Neural cell (in vitro differentiated cells): ENCODE measurements around the gene MPDZ. TPM values are rescaled to one million over a fixed set of nuclear protein-coding genes. Genes with fewer than 3 reads are reported as not detected.

ENCODE experiments used
- H2AFZ ChIP-seq: fragments of 200-600, 300-800 bp; sonication (generic), shearing (Covaris generic); 2 replicates; pipeline ENCODE4 v1.6.0; 2014; ENCODE audit warnings: low read depth, mild to moderate bottlenecking, antibody characterized with exemption, low read length, moderate library complexity
- H3F3A ChIP-seq: fragments of 200-600 bp; shearing (Covaris generic); 2 replicates; pipeline ENCODE4 v1.6.1; 2016; ENCODE audit warnings: mild to moderate bottlenecking, moderate library complexity, mixed read lengths, antibody characterized with exemption, low read length; ENCODE audit not compliant: insufficient read depth, poor library complexity, severe bottlenecking
- H3K27ac ChIP-seq: fragments of 200-600, 300-800 bp; sonication (generic), shearing (Covaris generic); 2 replicates; pipeline ENCODE4 v1.5.1; 2014; ENCODE audit warnings: mild to moderate bottlenecking, low read length, moderate library complexity
- H3K27me3 ChIP-seq: fragments of 300-800, 200-600 bp; sonication (generic), shearing (Covaris generic); 2 replicates; pipeline ENCODE4 v1.6.0; 2014; ENCODE audit warnings: mild to moderate bottlenecking, low read depth, low read length, moderate library complexity; ENCODE audit not compliant: insufficient read depth
- H3K36me3 ChIP-seq: fragments of 300-800, 200-600 bp; sonication (generic), shearing (Covaris generic); 2 replicates; pipeline ENCODE4 v1.5.1; 2014; ENCODE audit warnings: mild to moderate bottlenecking, antibody characterized with exemption, low read length, moderate library complexity; ENCODE audit not compliant: insufficient read depth
- H3K4me2 ChIP-seq: fragments of 300-800, 200-600 bp; sonication (generic), shearing (Covaris generic); 2 replicates; pipeline ENCODE4 v1.6.0; 2014; ENCODE audit warnings: mild to moderate bottlenecking, low read length
- H3K4me3 ChIP-seq: fragments of 300-800, 200-600 bp; sonication (generic), shearing (Covaris generic); 2 replicates; pipeline ENCODE4 v1.5.1; 2014; ENCODE audit warnings: mild to moderate bottlenecking, low read length, moderate library complexity
- H3K79me2 ChIP-seq: fragments of 200-600 bp; shearing (Covaris generic); replicated peaks from 2 replicates; pipeline ENCODE4 v1.6.0; 2014; ENCODE audit warnings: mild to moderate bottlenecking, low read length, moderate library complexity; ENCODE audit not compliant: insufficient read depth
- H3K9ac ChIP-seq: fragments of 300-800, 200-600 bp; sonication (generic), shearing (Covaris generic); 2 replicates; pipeline ENCODE4 v1.6.1; 2016; ENCODE audit warnings: mild to moderate bottlenecking, low read length, mixed read lengths
- H3K9me2 ChIP-seq: fragments of 200-600 bp; shearing (Covaris generic); 2 replicates; pipeline ENCODE4 v1.6.1; 2016; ENCODE audit warnings: mild to moderate bottlenecking, low read length, mixed read lengths; ENCODE audit not compliant: insufficient read depth
- H3K9me3 ChIP-seq: fragments of 200-600, 300-800 bp; sonication (generic), shearing (Covaris generic); 2 replicates; pipeline ENCODE4 v1.6.1; 2016; ENCODE audit warnings: mild to moderate bottlenecking, mixed run types, low read length, moderate library complexity, mixed read lengths
- H4K20me1 ChIP-seq: fragments of 200-600 bp; shearing (Covaris generic); 2 replicates; pipeline ENCODE4 v1.6.1; 2016; ENCODE audit warnings: mild to moderate bottlenecking, mixed run types; ENCODE audit not compliant: insufficient read depth
- CTCF ChIP-seq: fragments of 450-650 bp; IDR thresholded peaks from 2 replicates; pipeline ENCODE4 v1.5.1; 2014; ENCODE audit warnings: antibody characterized with exemption, mild to moderate bottlenecking, moderate library complexity; ENCODE audit not compliant: poor library complexity, severe bottlenecking
- EP300 ChIP-seq: fragments of 450-650 bp; conservative IDR thresholded peaks from 2 replicates; pipeline ENCODE4 v1.6.1; 2014; ENCODE audit warnings: antibody characterized with exemption, mild to moderate bottlenecking, moderate library complexity; ENCODE audit not compliant: poor library complexity, severe bottlenecking
- EZH2 ChIP-seq: fragments of 200-600, 300-800 bp; shearing (Covaris generic), sonication (generic); IDR thresholded peaks from 2 replicates; pipeline ENCODE4 v1.6.1; 2014; ENCODE audit warnings: antibody characterized with exemption, low read length, borderline replicate concordance, mild to moderate bottlenecking; ENCODE audit not compliant: insufficient read depth, poor library complexity, severe bottlenecking
- MXI1 ChIP-seq: fragments of 450-650 bp; conservative IDR thresholded peaks from 2 replicates; pipeline ENCODE4 v1.6.1; 2014; ENCODE audit warnings: antibody characterized with exemption, mild to moderate bottlenecking; ENCODE audit not compliant: poor library complexity, severe bottlenecking
- POLR2AphosphoS5 ChIP-seq: IDR thresholded peaks from 2 replicates; pipeline ENCODE4 v1.6.1; 2012
- RAD21 ChIP-seq: fragments of 450-650 bp; conservative IDR thresholded peaks from 2 replicates; pipeline ENCODE4 v1.6.1; 2014; ENCODE audit warnings: antibody characterized with exemption, mild to moderate bottlenecking, moderate library complexity
- REST ChIP-seq: IDR thresholded peaks from 2 replicates; pipeline ENCODE4 v1.6.1; 2012; ENCODE audit warnings: borderline replicate concordance
- SMC3 ChIP-seq: fragments of 450-650 bp; conservative IDR thresholded peaks from 2 replicates; pipeline ENCODE4 v1.6.1; 2014; ENCODE audit warnings: antibody characterized with exemption, mild to moderate bottlenecking, moderate library complexity; ENCODE audit not compliant: poor library complexity
- TAF1 ChIP-seq: IDR thresholded peaks from 2 replicates; pipeline ENCODE4 v1.6.1; 2012; ENCODE audit warnings: low read depth
- polyA plus RNA-seq: library from polyadenylated mRNA; depleted of rRNA; stranded (reverse); fragments of >200 nt; gene quantifications from 2 replicates; pipeline ENCODE4 v1.2.3, GENCODE V29; 2014

The MPDZ gene
- polyA plus RNA-seq, 1 donor from 2014 or later, result 13.1 TPM

GRCh38 chr9:13142776-13143175 lies 136.7 kb downstream of the MPDZ start:
- H3K9me2 ChIP-seq, result no peaks in the 10 kb centered on the region
- no peaks in the 10 kb centered on the region for H3K79me2 ChIP-seq
- no peak overlapping the region for H3K4me2 ChIP-seq
- no peaks in the 10 kb centered on the region for H3K36me3 ChIP-seq
- H2AFZ ChIP-seq, result no peak overlapping the region
- no peak for TF ChIP-seq EP300
- TF ChIP-seq RAD21, result no peak
- no peak for TF ChIP-seq POLR2AphosphoS5
- H3F3A ChIP-seq, result no peaks in the 10 kb centered on the region
- no peak overlapping the region for H3K27ac ChIP-seq
- H4K20me1 ChIP-seq, result no peaks in the 10 kb centered on the region
- no peak overlapping the region for H3K9ac ChIP-seq
- no peaks in the 10 kb centered on the region for H3K9me3 ChIP-seq
- no peaks in the 10 kb centered on the region for H3K27me3 ChIP-seq
- H3K4me3 ChIP-seq, result no peak overlapping the region

- H3K27ac ChIP-seq, result no peak overlapping the region
These were observed 137.9 kb downstream of the MPDZ start for GRCh38 chr9:13141629-13142028.

More at GRCh38 chr9:13141629-13142028, 137.9 kb downstream of the MPDZ start:
- H4K20me1 ChIP-seq, result no peaks in the 10 kb centered on the region
- H3K4me3 ChIP-seq, result no peak overlapping the region
- no peaks in the 10 kb centered on the region for H3K36me3 ChIP-seq
- no peak overlapping the region for H2AFZ ChIP-seq
- TF ChIP-seq EZH2 (no peak), MXI1 (no peak), TAF1 (no peak), EP300 (no peak), SMC3 (no peak), CTCF (no peak), REST (no peak), RAD21 (no peak), POLR2AphosphoS5 (no peak)
- H3K9me2 ChIP-seq, result no peaks in the 10 kb centered on the region
- no peak overlapping the region for H3K9ac ChIP-seq
- no peaks in the 10 kb centered on the region for H3K9me3 ChIP-seq
- no peaks in the 10 kb centered on the region for H3F3A ChIP-seq
- no peaks in the 10 kb centered on the region for H3K27me3 ChIP-seq
- H3K79me2 ChIP-seq, result no peaks in the 10 kb centered on the region
- no peak overlapping the region for H3K4me2 ChIP-seq
